ENCODE measurements around the gene PTP4A1. TPM values are rescaled to one million over a fixed set of nuclear protein-coding genes. Genes with fewer than 3 reads are reported as not detected.

PTP4A1 gene
- polyA plus RNA-seq, 1 of the 3 experiments (the other 2 are of a cell fraction): 12.5 TPM

DNA sequence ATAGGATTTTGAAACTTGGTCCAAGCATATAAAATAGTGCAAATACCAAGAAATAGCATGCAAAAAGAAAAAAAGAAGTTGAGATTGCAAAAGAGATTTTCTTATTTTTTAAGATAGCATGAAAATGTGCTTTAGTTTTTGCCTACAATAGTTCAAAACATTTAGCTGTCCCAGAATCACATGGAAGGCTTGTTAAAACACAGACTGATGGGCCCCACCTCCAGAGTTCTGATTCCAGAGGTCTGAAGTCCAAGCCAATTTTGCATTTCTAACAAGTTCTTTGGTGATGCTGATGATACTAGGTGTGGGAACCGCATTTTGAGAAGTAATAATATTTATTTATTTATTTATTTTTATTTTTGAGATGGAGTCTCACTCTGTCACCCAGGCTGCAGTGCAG is 33.7 kb upstream of the PTP4A1 start (continued):
- TF ChIP-seq, protein P1, sequence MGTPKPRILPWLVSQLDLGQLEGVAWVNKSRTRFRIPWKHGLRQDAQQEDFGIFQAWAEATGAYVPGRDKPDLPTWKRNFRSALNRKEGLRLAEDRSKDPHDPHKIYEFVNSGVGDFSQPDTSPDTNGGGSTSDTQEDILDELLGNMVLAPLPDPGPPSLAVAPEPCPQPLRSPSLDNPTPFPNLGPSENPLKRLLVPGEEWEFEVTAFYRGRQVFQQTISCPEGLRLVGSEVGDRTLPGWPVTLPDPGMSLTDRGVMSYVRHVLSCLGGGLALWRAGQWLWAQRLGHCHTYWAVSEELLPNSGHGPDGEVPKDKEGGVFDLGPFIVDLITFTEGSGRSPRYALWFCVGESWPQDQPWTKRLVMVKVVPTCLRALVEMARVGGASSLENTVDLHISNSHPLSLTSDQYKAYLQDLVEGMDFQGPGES (IDR thresholded peaks at IDR 0.05; ENCODE audit: low read depth, low read length): no peak
- TF ChIP-seq, protein P2, sequence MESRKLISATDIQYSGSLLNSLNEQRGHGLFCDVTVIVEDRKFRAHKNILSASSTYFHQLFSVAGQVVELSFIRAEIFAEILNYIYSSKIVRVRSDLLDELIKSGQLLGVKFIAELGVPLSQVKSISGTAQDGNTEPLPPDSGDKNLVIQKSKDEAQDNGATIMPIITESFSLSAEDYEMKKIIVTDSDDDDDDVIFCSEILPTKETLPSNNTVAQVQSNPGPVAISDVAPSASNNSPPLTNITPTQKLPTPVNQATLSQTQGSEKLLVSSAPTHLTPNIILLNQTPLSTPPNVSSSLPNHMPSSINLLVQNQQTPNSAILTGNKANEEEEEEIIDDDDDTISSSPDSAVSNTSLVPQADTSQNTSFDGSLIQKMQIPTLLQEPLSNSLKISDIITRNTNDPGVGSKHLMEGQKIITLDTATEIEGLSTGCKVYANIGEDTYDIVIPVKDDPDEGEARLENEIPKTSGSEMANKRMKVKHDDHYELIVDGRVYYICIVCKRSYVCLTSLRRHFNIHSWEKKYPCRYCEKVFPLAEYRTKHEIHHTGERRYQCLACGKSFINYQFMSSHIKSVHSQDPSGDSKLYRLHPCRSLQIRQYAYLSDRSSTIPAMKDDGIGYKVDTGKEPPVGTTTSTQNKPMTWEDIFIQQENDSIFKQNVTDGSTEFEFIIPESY (IDR thresholded peaks at IDR 0.05; ENCODE audit: borderline replicate concordance, low read depth): no peak
- TF ChIP-seq, protein P3, sequence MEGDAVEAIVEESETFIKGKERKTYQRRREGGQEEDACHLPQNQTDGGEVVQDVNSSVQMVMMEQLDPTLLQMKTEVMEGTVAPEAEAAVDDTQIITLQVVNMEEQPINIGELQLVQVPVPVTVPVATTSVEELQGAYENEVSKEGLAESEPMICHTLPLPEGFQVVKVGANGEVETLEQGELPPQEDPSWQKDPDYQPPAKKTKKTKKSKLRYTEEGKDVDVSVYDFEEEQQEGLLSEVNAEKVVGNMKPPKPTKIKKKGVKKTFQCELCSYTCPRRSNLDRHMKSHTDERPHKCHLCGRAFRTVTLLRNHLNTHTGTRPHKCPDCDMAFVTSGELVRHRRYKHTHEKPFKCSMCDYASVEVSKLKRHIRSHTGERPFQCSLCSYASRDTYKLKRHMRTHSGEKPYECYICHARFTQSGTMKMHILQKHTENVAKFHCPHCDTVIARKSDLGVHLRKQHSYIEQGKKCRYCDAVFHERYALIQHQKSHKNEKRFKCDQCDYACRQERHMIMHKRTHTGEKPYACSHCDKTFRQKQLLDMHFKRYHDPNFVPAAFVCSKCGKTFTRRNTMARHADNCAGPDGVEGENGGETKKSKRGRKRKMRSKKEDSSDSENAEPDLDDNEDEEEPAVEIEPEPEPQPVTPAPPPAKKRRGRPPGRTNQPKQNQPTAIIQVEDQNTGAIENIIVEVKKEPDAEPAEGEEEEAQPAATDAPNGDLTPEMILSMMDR (IDR thresholded peaks at IDR 0.05): no peak
- no peak for TF ChIP-seq RFX5 (IDR thresholded peaks at IDR 0.05; ENCODE audit: low read length)

GRCh38 chr6:63543001-63543400 is 29.3 kb upstream of the PTP4A1 start:
- Histone ChIP-seq H3K9ac (no peak overlapping the region), H2AFZ (ENCODE audit: low read depth) (no peak overlapping the region), H3K27ac (ENCODE audit: low read depth in 2 of 2, low read length in 1 of 2) (no peak overlapping the region), H3K36me3 (replicated peaks in 1 of 2; ENCODE audit: control insufficient read depth in 1 of 2, insufficient read depth in 2 of 2, low read length in 1 of 2) (no peaks in the 10 kb centered on the region), H3K79me2 (ENCODE audit: insufficient read depth) (no peaks in the 10 kb centered on the region), H3K4me1 (ENCODE audit: control insufficient read depth in 1 of 2, insufficient read depth in 2 of 2, low read depth in 1 of 2, low read length in 1 of 2) (no peaks in the 10 kb centered on the region), H3K9me2 (no peaks in the 10 kb centered on the region), H3K4me2 (no peak overlapping the region), H3K4me3 (ENCODE audit: low read depth in 2 of 2, low read length in 1 of 2) (no peak overlapping the region), H3K9me3 (no peaks in the 10 kb centered on the region), H4K20me1 (ENCODE audit: insufficient read depth) (no peaks in the 10 kb centered on the region), H3F3A (replicated peaks; ENCODE audit: insufficient read depth) (no peaks in the 10 kb centered on the region), H3K27me3 (ENCODE audit: insufficient read depth) (no peaks in the 10 kb centered on the region)
- 59% methylated on average over 1 of the region's 1 CpG for WGBS (ENCODE audit: low lambda C conversion rate)
- POLR2A ChIA-PET: no interaction called here
- CTCF ChIA-PET: no interaction called here
- no peak for DNase-seq
- no peak for TF ChIP-seq EZH2phosphoT487 (IDR thresholded peaks at IDR 0.05; ENCODE audit: borderline replicate concordance, low read depth)

- H3K9me3 ChIP-seq: no peaks in the 10 kb centered on the region
- H3K4me3 ChIP-seq (ENCODE audit: low read depth in 2 of 2, low read length in 1 of 2): no peak overlapping the region
- no peaks in the 10 kb centered on the region for H3K9me2 ChIP-seq
- no peaks in the 10 kb centered on the region for H3K79me2 ChIP-seq (ENCODE audit: insufficient read depth)
- no peaks in the 10 kb centered on the region for H3K4me1 ChIP-seq (ENCODE audit: control insufficient read depth in 1 of 2, insufficient read depth in 2 of 2, low read depth in 1 of 2, low read length in 1 of 2)
- H2AFZ ChIP-seq (ENCODE audit: low read depth): no peak overlapping the region
- no peaks in the 10 kb centered on the region for H3K27me3 ChIP-seq (ENCODE audit: insufficient read depth)
- no peak overlapping the region for H3K9ac ChIP-seq
- H3K36me3 ChIP-seq (replicated peaks in 1 of 2; ENCODE audit: control insufficient read depth in 1 of 2, insufficient read depth in 2 of 2, low read length in 1 of 2): no peaks in the 10 kb centered on the region
- WGBS (ENCODE audit: low lambda C conversion rate): 53% methylated on average over 3 of the region's 3 CpGs
- H3K27ac ChIP-seq (ENCODE audit: low read depth in 2 of 2, low read length in 1 of 2): no peak overlapping the region
- no peaks in the 10 kb centered on the region for H3F3A ChIP-seq (replicated peaks; ENCODE audit: insufficient read depth)
- CTCF ChIA-PET: no interaction called here
- no peaks in the 10 kb centered on the region for H4K20me1 ChIP-seq (ENCODE audit: insufficient read depth)
- POLR2A ChIA-PET: no interaction called here
- no peak overlapping the region for H3K4me2 ChIP-seq
- no peak for DNase-seq
- TF ChIP-seq POLR2AphosphoS5 (IDR thresholded peaks at IDR 0.05; ENCODE audit: low read depth, low read length) (no peak), MEF2A (IDR thresholded peaks at IDR 0.05; ENCODE audit: borderline replicate concordance, low read depth) (no peak), RCOR1 (IDR thresholded peaks at IDR 0.05; ENCODE audit: low read length) (no peak), ELF1 (IDR thresholded peaks at IDR 0.05) (no peak), FOXJ3 (CRISPR knock-in tag; IDR thresholded peaks at IDR 0.05) (no peak), YY1 (IDR thresholded peaks at IDR 0.05; ENCODE audit: low read depth) (no peak), SMC3 (IDR thresholded peaks at IDR 0.05; ENCODE audit: low read depth, low read length) (no peak), TAF1 (IDR thresholded peaks at IDR 0.05; ENCODE audit: borderline replicate concordance, low read depth, low read length) (no peak), FOXM1 (IDR thresholded peaks at IDR 0.05; ENCODE audit: low read depth) (no peak), USF2 (IDR thresholded peaks at IDR 0.05; ENCODE audit: borderline replicate concordance, low read depth, low read length) (no peak), TCF12 (IDR thresholded peaks at IDR 0.05) (no peak), EP300 (IDR thresholded peaks at IDR 0.05; ENCODE audit: borderline replicate concordance in 1 of 2, low read depth in 1 of 2, low read length in 1 of 2) (no peak), NFIC (IDR thresholded peaks at IDR 0.05; ENCODE audit: borderline replicate concordance) (no peak), TEAD4 (IDR thresholded peaks at IDR 0.05; ENCODE audit: borderline replicate concordance, insufficient read depth) (no peak), RFX5 (IDR thresholded peaks at IDR 0.05; ENCODE audit: low read length) (no peak)
- TF ChIP-seq, protein P4, sequence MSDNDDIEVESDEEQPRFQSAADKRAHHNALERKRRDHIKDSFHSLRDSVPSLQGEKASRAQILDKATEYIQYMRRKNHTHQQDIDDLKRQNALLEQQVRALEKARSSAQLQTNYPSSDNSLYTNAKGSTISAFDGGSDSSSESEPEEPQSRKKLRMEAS (IDR thresholded peaks at IDR 0.05; ENCODE audit: low read depth): no peak
- TF ChIP-seq, protein P5, sequence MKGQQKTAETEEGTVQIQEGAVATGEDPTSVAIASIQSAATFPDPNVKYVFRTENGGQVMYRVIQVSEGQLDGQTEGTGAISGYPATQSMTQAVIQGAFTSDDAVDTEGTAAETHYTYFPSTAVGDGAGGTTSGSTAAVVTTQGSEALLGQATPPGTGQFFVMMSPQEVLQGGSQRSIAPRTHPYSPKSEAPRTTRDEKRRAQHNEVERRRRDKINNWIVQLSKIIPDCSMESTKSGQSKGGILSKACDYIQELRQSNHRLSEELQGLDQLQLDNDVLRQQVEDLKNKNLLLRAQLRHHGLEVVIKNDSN (IDR thresholded peaks at IDR 0.05; ENCODE audit: borderline replicate concordance, low read depth): no peak
These were observed 28.3 kb upstream of the PTP4A1 start for GRCh38 chr6:63543982-63544381.

Data from SK-N-SH (cell line).